SIG-M5 (cell line): ENCODE measurements around the gene GOLIM4.
A peak's percentile ranks its signal among the peaks of the same experiment; 100 is the strongest.
"Not testable (repeated sequence)": the region's sequence is repeated elsewhere in the genome, so short reads cannot be mapped to it uniquely, and the experiment has no call there.

Experiments
- DNase-seq: peaks from one replicate; lab custom pipeline; 2025; lab: John Stamatoyannopoulos, UW

Gene GOLIM4, protein sequence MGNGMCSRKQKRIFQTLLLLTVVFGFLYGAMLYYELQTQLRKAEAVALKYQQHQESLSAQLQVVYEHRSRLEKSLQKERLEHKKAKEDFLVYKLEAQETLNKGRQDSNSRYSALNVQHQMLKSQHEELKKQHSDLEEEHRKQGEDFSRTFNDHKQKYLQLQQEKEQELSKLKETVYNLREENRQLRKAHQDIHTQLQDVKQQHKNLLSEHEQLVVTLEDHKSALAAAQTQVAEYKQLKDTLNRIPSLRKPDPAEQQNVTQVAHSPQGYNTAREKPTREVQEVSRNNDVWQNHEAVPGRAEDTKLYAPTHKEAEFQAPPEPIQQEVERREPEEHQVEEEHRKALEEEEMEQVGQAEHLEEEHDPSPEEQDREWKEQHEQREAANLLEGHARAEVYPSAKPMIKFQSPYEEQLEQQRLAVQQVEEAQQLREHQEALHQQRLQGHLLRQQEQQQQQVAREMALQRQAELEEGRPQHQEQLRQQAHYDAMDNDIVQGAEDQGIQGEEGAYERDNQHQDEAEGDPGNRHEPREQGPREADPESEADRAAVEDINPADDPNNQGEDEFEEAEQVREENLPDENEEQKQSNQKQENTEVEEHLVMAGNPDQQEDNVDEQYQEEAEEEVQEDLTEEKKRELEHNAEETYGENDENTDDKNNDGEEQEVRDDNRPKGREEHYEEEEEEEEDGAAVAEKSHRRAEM

DNA sequence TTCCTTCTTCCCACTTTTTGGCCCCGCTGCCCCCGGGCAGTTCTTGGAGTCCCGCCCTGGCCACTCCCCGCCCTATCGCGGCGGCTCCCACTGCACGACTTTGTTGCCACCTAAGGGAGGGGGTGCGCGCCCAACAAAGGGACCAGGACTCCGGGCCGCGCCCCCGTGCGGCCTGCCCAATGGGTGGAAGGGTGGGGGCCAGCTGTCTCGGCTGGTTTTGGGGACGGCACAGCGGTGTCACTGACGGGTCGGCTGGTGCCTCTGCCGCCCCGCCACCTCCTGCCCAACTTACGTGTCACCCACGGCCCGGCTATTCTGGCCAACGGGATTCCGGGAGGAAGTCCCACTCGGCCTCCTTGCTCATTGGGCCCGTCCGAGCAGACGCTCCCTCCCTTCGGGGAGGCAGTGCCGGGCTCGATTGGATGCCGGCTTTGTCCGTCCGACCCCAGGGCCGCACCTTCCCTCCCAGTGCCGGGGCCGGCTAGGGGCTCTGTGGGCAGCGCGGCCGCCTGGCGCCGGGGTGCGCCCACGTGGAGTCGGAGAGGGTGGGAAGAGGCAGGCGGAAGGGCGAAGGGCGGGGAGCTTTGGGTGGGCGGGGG lies at the start of gene GOLIM4:
Gene GOLIM4 (minus strand): TSS at position 314 of the 599 bp plus-strand sequence. CDS start 639 bp downstream, outside the sequence.
- DNase-seq = peak; percentile 91

DNA sequence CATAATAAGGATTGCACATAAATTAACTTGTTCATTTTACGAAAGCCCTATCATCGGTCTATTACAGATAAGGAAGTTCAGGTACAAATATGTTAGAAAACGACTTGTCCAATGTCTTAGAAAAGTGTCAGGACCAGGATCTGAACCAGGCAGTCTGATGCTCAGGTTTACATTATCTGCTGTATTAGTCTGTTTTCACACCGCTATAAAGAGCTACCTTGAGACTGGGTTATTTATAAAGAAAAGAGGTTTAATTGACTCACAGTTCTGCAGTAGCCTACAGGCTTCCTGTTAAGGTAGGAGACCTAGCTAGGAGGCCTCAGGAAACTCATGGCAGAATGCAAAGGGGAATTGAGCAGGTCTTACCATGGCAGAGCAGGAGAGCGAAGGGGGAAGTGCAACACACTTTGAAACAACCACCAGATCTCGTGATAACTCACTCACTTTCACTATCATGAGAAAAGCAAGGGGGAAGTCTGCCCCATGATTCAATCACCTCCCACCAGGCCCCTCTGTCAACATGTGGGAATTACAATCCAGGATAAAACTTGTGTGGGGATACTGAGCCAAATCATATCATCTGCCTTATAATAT lies 45.8 kb upstream of the GOLIM4 start:
- DNase-seq = no peak

DNA sequence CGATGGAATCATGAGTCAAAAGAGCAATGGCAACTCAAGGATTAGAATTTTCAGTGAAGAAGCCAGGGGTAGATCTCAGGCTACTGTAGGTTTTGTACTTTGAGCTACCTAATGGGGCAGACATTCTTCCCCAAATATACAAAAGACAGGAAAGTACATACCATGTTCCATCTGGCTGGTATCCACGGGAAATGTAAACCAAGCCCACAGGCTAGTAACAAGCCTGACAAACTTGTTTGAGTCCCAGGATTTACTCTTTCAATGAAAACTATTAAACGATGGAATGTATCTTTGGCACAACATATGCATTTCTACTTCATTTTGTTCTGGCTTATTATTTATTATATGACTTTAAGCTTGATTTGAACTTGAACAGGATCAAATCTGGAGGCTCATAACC lies 44.2 kb upstream of the GOLIM4 start:
- no peak for DNase-seq

DNA sequence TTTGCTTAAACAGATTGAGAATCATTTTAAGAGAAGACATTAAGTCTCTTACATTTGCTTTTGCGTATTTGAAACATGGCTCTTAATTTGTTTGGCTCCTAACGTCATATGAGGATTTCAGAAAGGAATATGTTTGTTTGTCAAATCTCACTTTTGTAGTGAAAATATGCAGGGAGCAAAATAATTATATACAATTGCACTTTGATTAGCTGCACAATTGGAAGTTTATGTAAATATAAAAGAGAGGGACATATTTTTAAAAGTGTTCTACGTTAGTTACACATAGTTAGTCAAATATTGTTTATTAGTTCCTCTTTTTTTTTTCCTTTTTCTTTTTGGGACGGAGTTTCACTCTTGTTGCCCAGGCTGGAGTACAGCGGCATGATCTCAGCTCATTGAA lies 42.7 kb upstream of the GOLIM4 start:
- no peak for DNase-seq

DNA sequence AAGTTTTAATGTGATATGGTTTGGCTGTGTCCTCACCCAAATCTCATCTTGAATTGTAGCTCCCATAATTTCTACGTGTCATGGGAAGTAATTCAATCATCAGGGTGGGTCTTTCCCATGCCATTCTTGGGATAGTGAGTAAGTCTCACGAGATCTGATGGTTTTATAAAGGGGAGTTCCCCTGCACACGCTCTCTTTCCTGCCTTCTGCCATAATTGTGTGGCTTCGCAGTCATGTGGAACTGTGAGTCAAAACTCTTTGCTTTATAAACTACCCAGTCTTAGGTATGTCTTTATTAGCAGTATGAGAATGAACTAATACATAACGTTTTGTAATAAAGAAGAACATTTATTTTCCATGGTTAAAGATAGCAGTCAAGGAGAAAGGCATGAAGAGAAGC lies 39.2 kb upstream of the GOLIM4 start:
- DNase-seq = no peak

DNA sequence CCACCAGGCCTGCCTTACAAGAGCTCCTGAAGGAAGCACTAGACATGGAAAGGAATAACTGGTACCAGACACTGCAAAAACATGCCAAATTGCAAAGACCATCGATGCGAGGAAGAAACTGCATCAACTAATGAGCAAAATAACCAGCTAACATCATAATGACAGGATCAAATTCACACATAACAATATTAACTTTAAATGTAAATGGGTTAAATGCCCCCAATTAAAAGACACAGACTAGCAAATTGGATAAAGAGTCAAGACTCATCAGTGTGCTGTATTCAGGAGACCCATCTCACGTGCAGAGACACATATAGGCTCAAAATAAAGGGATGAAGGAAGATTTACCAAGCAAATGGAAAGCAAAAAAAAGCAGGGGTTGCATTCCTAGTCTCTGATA lies 34.5 kb upstream of the GOLIM4 start:
- DNase-seq = not testable (repeated sequence)

DNA sequence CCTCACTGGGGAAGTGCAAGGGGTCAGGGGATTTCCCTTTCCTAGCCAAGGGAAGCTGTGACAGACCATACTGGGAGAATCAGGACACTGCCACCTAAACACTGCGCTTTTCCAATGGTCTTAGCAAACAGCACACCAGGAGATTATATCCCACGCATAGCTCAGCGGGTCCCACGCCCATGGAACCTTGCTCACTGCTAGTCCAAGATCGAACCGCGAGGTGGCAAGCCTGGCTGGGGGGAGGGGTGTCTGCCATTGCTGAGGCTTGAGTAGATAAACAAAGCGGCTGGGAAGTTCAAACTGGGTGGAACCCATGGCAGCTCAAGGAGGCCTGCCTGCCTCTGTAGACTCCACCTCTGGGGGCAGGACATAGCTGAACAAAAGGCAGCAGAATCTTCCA lies 32.7 kb upstream of the GOLIM4 start:
- DNase-seq = not testable (repeated sequence)

DNA sequence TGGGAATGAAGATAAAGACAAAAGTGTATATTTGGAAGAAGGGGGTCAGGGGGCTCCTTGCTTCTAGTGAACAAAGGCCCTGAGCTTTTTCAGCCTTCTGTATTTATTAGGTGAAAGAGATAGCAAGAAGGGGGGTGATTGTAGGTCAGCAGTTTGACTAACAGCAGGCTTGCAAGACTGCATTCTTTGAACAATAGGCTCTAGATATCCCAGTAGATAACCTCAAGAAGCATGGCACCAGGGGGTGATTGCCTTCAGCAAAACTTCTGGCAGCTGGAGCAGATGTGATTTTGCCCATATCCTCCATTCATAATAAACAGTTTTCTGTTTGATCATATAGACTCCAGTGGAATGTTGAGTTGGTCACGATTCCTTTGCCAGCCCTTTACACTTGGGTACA lies 31.7 kb upstream of the GOLIM4 start:
- DNase-seq = no peak

DNA sequence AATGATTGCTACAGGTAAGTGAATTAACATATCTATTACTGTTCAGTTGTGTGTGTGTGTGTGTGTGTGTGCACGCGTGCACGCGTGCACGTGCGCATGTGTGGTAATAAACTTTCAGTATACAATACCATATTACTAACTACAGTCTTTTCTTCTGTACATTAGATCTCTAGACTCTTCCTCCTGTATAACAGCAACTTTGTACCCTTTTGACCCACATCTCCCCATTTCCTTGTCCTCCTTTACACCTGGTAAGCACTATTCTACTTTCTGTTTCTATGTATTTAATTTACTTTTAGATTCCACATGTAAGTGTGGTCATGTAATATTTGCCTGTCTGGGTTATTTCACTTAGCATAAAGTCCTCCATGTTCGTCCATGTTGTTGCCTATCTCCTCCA lies 29.1 kb upstream of the GOLIM4 start:
- no peak for DNase-seq

DNA sequence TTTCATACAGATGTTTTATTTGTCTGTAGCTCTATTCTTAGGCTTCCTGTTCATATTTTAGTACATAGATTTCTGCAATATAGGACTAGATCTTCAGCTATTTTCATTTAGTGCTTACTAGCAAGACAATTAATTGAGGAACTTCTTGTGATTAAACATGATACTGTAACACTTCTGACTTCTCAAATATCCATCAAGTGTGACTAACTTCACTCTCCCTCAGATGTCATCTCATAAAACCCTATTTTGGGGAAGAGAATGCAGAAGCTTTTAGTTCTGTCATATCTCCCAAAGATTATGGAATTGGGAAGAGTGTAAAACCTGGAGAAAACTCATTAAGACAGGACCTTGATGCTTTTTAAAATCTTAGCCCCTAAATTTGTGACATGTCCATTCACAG lies 28.6 kb upstream of the GOLIM4 start:
- no peak for DNase-seq

DNA sequence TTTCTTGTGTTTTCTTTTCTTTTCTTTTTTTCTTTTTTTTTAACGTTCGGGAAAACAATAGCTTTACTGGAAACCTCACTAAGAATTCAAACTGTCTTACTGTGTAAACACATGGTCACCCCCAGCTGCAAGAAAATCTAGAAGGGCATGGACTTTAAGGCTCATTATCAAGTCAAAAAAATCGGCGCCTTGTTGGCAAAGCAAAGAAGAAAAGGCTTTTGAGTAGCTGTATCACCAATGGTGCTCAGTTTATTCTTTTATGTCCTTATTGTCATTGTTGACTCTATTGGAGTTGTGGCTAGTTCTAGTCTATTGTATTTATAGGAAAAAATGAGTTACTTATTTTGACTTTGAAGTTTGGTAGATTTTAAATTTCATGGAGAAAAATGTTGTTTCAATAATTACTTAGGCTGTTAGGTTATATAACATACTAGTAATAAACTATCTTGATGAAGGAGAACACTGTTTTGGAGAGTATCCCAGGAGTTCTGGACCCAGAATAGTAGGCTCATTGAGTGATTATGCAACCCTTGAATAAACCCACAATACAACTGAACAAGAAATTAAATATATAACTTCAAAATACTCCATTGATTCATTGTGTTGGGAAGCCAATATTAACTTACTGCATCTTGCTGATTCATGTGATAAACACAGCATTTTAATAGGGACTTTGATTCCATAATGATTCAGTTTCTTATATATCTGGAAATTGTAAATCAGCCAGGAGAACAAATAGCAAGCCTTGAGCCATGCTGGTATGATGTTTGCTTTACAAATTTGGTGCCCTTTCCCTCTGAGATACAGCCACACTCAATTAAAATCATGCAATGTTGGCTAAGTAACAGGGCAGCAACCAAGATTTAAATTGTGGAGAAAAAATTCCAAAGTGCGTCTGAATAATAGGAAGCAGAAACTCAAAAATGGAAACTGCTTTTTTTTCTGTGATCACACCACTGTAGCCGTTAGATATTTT lies 27.8 kb upstream of the GOLIM4 start:
- DNase-seq = no peak

DNA sequence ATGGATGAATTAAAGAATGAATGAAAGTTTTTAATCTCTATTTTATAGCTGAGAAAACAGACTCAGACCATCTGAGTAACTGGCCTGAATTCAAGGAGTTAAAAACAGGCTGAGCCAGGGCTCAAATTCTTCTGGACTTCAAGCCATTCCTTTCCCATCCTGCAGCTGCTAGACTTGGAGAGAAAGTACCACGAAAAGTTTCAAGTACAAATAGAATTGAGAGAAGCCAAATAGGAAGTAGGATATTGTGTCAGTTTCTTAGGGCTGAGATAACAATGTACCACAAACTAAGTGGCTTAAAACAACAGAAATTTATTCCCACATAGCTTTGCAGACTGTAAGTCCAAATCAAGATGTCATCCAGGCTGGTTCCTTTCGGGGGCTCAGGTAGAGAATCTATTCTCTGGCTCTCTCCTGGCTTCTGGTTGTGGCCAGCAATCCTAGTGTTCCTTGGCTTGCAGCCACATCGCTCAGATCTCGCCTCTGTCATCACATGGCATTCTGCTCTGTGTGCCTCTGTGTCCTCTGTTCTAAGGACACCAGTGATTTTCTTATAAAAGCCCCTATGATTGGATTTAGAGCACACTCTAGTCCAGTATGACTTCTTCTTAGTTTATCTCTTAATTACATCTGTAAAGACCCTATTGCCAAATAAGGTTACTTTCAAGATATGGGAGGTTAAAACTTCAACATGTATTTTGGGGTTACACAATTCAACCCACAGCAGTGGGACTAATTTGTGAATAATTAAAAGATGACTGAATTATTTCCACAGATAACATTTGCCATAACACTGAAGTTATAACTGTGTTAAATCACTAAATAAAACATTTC lies 25.7 kb upstream of the GOLIM4 start:
- DNase-seq = no peak

DNA sequence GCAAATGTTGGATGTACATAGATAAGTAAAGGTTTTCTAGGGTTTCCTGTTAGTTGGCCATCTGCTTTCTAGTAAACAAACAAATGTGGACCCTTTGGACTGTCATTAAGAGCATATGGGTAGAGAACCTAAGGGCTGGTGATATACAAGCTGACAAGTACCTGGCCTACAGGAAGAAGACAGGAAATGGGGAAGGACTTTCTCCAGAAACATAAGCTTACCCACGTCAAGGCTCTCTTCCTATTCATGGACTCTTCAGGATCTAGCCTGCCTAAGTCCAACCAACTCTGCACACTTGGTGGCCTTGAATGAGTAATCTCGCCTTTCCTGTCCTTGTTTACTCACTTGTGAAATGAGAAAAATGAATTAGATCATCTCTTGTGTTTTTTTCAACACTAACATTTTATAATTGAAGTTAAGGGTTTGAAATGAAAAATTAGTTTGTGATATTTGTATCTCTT lies 22.2 kb upstream of the GOLIM4 start:
- no peak for DNase-seq

DNA sequence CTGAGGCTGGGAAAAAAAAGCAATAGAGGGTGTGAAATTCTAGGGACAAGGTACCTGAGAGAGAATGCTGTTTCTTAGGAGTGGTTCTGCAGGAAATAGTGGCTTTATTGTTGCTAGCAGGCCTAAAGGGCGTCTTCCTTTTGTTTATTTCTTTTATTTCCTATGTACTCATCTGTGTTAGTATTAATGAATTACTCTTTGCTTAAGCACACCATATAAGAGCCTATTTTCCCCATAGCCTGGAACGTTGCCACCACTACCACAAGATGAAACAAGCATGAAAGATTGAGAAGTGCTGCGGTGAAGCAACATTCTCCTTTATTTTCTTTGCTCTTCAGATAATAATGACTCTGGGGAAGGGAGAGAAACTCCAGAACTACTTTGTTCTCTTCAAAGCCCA lies 21.3 kb upstream of the GOLIM4 start:
- no peak for DNase-seq

DNA sequence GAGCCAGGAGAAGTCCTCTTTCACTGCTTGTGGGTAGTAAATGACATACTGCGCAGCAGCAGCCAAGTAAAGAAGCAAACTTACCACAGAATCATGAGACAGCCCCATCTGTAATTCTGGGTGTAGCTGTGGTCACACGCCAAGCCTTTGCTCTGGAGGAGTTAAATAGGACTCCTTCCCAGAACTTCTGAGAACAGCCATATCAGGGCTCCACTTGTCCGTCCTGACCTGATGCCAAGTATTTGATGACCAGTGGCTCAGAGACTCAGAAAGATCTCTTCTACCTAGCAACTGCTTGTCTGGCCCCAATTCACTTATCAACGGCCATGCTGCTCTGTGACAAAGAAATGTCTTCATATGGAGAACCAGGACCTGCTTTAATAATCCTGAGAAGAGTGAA lies 20.6 kb upstream of the GOLIM4 start:
- DNase-seq = no peak

DNA sequence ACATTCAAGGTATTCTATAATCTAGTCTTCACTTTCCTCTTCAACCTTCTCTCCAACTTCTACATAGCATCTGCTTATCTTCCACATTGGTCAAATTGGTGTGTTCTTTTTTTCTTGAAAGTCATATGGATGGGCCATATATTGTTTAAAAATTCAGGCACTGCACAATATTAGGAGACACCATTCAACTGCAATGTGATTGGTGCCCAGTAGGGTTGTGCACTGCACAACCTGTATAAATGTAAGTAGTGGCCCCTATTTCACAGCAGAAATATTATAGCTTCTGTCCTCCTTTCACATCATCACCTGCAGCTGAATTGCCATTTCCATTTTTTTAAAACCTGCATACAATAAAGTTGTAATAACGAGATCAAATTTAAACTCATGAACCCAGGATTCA lies 18.1 kb upstream of the GOLIM4 start:
- no peak for DNase-seq

DNA sequence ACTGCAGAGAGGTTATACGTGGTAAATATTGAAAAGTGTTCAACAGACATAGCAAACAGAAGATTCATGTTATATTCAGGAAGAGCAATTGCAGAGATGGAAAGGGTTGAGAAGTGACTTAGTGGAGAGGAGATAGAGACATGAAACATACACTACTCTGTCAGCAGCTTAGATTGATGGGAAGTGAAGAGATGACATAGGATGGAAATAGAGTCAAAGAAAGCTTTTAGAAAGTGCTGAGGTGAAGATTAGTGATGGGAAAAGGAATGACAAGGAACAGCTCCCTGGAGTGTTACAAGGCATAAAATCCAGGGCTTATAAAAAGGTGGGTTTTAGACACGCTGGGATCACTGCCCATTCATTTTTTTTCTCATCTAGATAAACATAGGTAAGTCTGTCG lies 17.2 kb upstream of the GOLIM4 start:
- DNase-seq = no peak

DNA sequence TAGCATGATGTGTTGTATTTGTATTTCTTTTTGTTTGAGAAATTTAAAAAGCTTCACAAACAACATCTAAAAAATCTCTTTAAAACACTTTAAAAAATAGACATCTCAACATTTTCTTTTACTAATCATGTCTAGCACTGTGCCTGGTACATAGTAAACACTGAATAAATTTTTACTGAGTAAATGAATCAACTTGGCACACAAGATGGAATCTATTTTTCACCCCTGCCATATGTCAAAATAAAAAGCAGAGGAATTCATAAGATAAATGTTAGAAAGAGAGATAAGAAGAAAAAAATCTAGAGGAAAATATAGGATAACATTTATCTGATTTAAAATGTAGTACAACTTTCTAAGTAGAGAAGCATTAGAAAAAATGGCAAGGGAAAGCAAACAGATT lies 8.6 kb upstream of the GOLIM4 start:
- DNase-seq = no peak

DNA sequence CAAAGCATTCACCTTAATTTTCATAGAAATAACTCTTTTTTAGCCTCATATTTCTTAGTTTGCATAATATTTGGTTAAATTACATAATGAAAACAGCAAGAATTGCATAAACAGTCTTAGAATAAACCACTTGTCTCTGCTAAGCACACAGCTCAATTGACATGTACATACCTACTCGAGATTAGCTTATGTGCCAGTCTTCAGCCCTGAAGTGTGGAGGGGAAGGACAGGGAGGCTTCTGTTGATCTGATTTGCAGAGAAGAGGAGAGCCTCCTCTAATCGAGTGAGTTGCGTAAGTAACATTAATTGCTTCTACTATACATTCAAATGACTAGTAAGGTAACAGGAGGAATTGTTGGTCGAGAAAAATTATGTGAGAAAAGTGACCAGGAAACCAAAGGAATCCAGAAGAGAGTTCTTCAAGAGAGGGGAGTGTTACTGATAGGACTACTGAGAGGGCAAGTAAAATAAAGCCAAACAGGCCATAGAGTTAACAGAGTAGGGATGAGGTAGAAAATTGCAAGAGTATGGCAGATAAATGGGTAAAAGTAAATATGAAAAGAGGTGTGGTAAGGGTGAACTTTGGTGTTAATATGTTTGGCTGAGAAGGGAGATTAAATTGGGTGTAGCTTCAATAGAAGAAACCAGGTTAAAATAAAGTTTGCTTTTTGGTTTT lies 7.1 kb upstream of the GOLIM4 start:
- DNase-seq = no peak
